HCT116 (cell line): Measurements from ENCODE around the gene KCNMB1. TPM values are rescaled to one million over a fixed set of nuclear protein-coding genes. Genes with fewer than 3 reads are reported as not detected.

Experiments used
- ATAC-seq: fragments of 200-7000 bp; cut with Tn5 transposase; 2 replicates; pipeline ENCODE4 v1.9.1; 2020; ENCODE audit warnings: mild to moderate bottlenecking, moderate library complexity
- BruUV-seq: library from RNA; stranded (reverse); fragments of 400-500 nt; replicated peaks from 2 replicates; lab custom pipeline; 2021; lab: Mats Ljungman, UMichigan
- CTCF ChIA-PET: fragments of 300-600 bp; sonication (Branson Sonifier 250); formaldehyde crosslinking; loops from one replicate; lab custom pipeline; 2021; ENCODE audit warnings: antibody characterized with exemption; lab: Charles Lee
- POLR2A ChIA-PET: fragments of 300-600, 350-600 bp; sonication (Branson Sonifier 250); formaldehyde crosslinking; loops from one replicate; lab custom pipeline; 2021; ENCODE audit warnings: antibody characterized with exemption; lab: Charles Lee
- RAD21 ChIA-PET, 2 experiments: fragments of 300-600 bp; sonication (Branson Sonifier 250); formaldehyde crosslinking; loops; one replicate each; lab custom pipeline; 2023; ENCODE audit warnings: low total read pairs in 2 of 2; ENCODE audit not compliant: uncharacterized antibody in 2 of 2, unreplicated experiment in 2 of 2, low non-redundant PET in 1 of 2; lab: Charles Lee
- DNase-seq: peaks from one replicate; pipeline ENCODE4 v3.0.0-alpha.2; 2010; ENCODE audit warnings: low read depth, low spot score
- H2AFZ ChIP-seq: fragments of 200-600 bp; shearing (Covaris generic), sonication (generic); 2 replicates; pipeline ENCODE4 v1.6.1; 2017; ENCODE audit warnings: low read depth, mixed run types, mixed read lengths, antibody characterized with exemption, low read length; ENCODE audit not compliant: poor library complexity, severe bottlenecking
- H3K27ac ChIP-seq: 2 replicates; pipeline ENCODE4 v1.5.1; 2012; ENCODE audit warnings: low read depth, low read length
- H3K27me3 ChIP-seq: fragments of 200-600 bp; sonication (generic); 2 replicates; pipeline ENCODE4 v1.6.1; 2016; ENCODE audit warnings: mixed run types, low read length, mixed read lengths; ENCODE audit not compliant: insufficient read depth
- H3K36me3 ChIP-seq, 2 experiments: fragments of 200-500 bp in 1 of 2; fragments of 200-600 bp in 1 of 2; sonication (Bioruptor generic) in 1 of 2; sonication (generic) in 1 of 2; 2 replicates each; pipeline versions ENCODE4 v1.5.1 to v1.6.1; 2014 to 2016; ENCODE audit warnings: low read length in 2 of 2, inconsistent platforms in 1 of 2, mixed read lengths in 1 of 2, mixed run types in 1 of 2; ENCODE audit not compliant: insufficient read depth in 2 of 2, control insufficient read depth in 1 of 2
- H3K4me1 ChIP-seq, 2 experiments: fragments of 200-600 bp in 1 of 2; sonication (generic) in 1 of 2; 2 replicates each; pipeline versions ENCODE4 v1.5.1 to v1.6.1; 2012 to 2017; ENCODE audit warnings: low read length in 2 of 2, inconsistent platforms in 1 of 2, mild to moderate bottlenecking in 1 of 2, mixed read lengths in 1 of 2, mixed run types in 1 of 2, moderate library complexity in 1 of 2; ENCODE audit not compliant: insufficient read depth in 2 of 2, control insufficient read depth in 1 of 2
- H3K4me2 ChIP-seq: fragments of 200-600 bp; sonication (generic); 2 replicates; pipeline ENCODE4 v1.6.1; 2017; ENCODE audit warnings: mixed run types, low read length, mixed read lengths
- H3K4me3 ChIP-seq, 2 experiments: fragments of 200-600 bp in 1 of 2; sonication (generic) in 1 of 2; replicated peaks in 1 of 2; 2 replicates each; pipeline ENCODE4 v1.5.1; 2011 to 2016; ENCODE audit warnings: low read length in 2 of 2, control low read depth in 1 of 2, low read depth in 1 of 2, mild to moderate bottlenecking in 1 of 2, mixed read lengths in 1 of 2, mixed run types in 1 of 2
- H3K79me2 ChIP-seq: fragments of 200-600 bp; sonication (generic); 2 replicates; pipeline ENCODE4 v1.6.1; 2017; ENCODE audit warnings: mild to moderate bottlenecking, mixed run types, low read length, moderate library complexity, mixed read lengths; ENCODE audit not compliant: insufficient read depth
- H3K9ac ChIP-seq: fragments of 200-600 bp; sonication (generic); 2 replicates; pipeline ENCODE4 v1.6.1; 2016; ENCODE audit warnings: low read length, mixed read lengths
- H3K9me2 ChIP-seq: fragments of 200-600 bp; sonication (generic), shearing (Covaris generic); 2 replicates; pipeline ENCODE4 v1.6.1; 2017; ENCODE audit warnings: mixed run types, mild to moderate bottlenecking, moderate library complexity; ENCODE audit not compliant: insufficient read depth
- H3K9me3 ChIP-seq, 2 experiments: fragments of 200-500 bp in 1 of 2; fragments of 200-600 bp in 1 of 2; sonication (Bioruptor generic) in 1 of 2; sonication (generic) in 1 of 2; 2 replicates each; pipeline ENCODE4 v1.6.1; 2014 to 2017; ENCODE audit warnings: low read length in 2 of 2, mixed read lengths in 2 of 2, inconsistent platforms in 1 of 2, low read depth in 1 of 2, mild to moderate bottlenecking in 1 of 2, mixed run types in 1 of 2, moderate library complexity in 1 of 2; ENCODE audit not compliant: control insufficient read depth in 1 of 2, insufficient read depth in 1 of 2
- H4K20me1 ChIP-seq: fragments of 200-600 bp; sonication (generic), shearing (Covaris generic); 2 replicates; pipeline ENCODE4 v1.6.1; 2017; ENCODE audit warnings: mixed run types, mild to moderate bottlenecking, moderate library complexity; ENCODE audit not compliant: insufficient read depth
- ATF3 ChIP-seq: IDR thresholded peaks from 2 replicates; pipeline ENCODE4 v1.6.1; 2012
- CEBPB ChIP-seq: IDR thresholded peaks from 2 replicates; pipeline ENCODE4 v1.6.1; 2012; ENCODE audit warnings: low read depth
- EGR1 ChIP-seq: IDR thresholded peaks from 2 replicates; pipeline ENCODE4 v1.6.1; 2012; ENCODE audit warnings: low read depth
- EZH2phosphoT487 ChIP-seq: fragments of 200-600 bp; IDR thresholded peaks from 2 replicates; pipeline ENCODE4 v1.6.1; 2018; ENCODE audit warnings: antibody characterized with exemption, borderline replicate concordance
- FOSL1 ChIP-seq: IDR thresholded peaks from 2 replicates; pipeline ENCODE4 v1.6.1; 2012; ENCODE audit warnings: low read depth
- POLR2A ChIP-seq: IDR thresholded peaks from 2 replicates; pipeline ENCODE4 v1.7.0; 2011; ENCODE audit warnings: borderline replicate concordance; ENCODE audit not compliant: insufficient read depth, insufficient read length; ENCODE audit errors: extremely low read depth
- RAD21 ChIP-seq: IDR thresholded peaks from 2 replicates; pipeline ENCODE4 v1.6.1; 2012; ENCODE audit warnings: low read depth, mild to moderate bottlenecking
- REST ChIP-seq: IDR thresholded peaks from 2 replicates; pipeline ENCODE4 v1.6.1; 2012; ENCODE audit warnings: low read depth
- SP1 ChIP-seq: IDR thresholded peaks from 2 replicates; pipeline ENCODE4 v1.6.1; 2012; ENCODE audit warnings: low read depth
- TCF7L2 ChIP-seq: IDR thresholded peaks from 2 replicates; pipeline ENCODE4 v1.7.0; 2011; ENCODE audit warnings: borderline replicate concordance, inconsistent platforms; ENCODE audit not compliant: insufficient read depth, insufficient read length; ENCODE audit errors: extremely low read depth
- ZFX ChIP-seq: fragments of 450-650 bp; IDR thresholded peaks from 2 replicates; pipeline ENCODE4 v1.6.1; 2017
- ZNF274 ChIP-seq: fragments of 200-500 bp; sonication (Bioruptor generic); IDR thresholded peaks from 2 replicates; pipeline ENCODE4 v1.6.1; 2014; ENCODE audit warnings: mild to moderate bottlenecking, low read depth, low read length, inconsistent platforms
- intact Hi-C: fragments of 100-400 bp; cut with micrococcal nuclease; formaldehyde crosslinking; loops from 2 replicates; pipeline ENCODE4 v1.10.0; 2022
- total RNA-seq: library from RNA; stranded (reverse); gene quantifications from one replicate; pipeline ENCODE4 v1.2.1, GENCODE V29; 2021; ENCODE audit not compliant: unreplicated experiment

Gene KCNMB1
- total RNA-seq, 1 experiment from 2014 or later = not detected

- Histone ChIP-seq H3K36me3 (no peaks in the 10 kb centered on the region), H3K9me3 (no peaks in the 10 kb centered on the region), H3K9me2 (no peaks in the 10 kb centered on the region), H4K20me1 (no peaks in the 10 kb centered on the region), H3K4me2 (no peak overlapping the region), H3K27ac (no peak overlapping the region), H2AFZ (no peak overlapping the region), H3K9ac (no peak overlapping the region), H3K4me3 (no peak overlapping the region), H3K4me1 (no peaks in the 10 kb centered on the region)
- no peak for DNase-seq
- RAD21 ChIA-PET = no interaction called here
- POLR2A ChIA-PET = no interaction called here
- intact Hi-C loops = no loop called here
- ATAC-seq = no peak
- no peak for TF ChIP-seq REST
- no peak for TF ChIP-seq EGR1
- no peak for TF ChIP-seq EZH2phosphoT487
- no peak for TF ChIP-seq CEBPB
- TF ChIP-seq, all 23 proteins: peak for 0
- no TSS peak for BruUV-seq
- H3K79me2 ChIP-seq = no peaks in the 10 kb centered on the region
- CTCF ChIA-PET = no interaction called here
- H3K27me3 ChIP-seq = peaks cover 6% of the 10 kb centered on the region
Observed at GRCh38 chr5:170361116-170361515, 28.1 kb downstream of the KCNMB1 start.

GRCh38 chr5:170360709-170361108 lies 28.5 kb downstream of the KCNMB1 start:
- no peaks in the 10 kb centered on the region for H3K79me2 ChIP-seq
- no peak overlapping the region for H3K4me2 ChIP-seq
- no peaks in the 10 kb centered on the region for H3K4me1 ChIP-seq
- TF ChIP-seq SP1 = no peak
- no peak for TF ChIP-seq FOSL1
- no peak for TF ChIP-seq ZFX
- TF ChIP-seq TCF7L2 = no peak
- TF ChIP-seq RAD21 = no peak
- TF ChIP-seq POLR2A = no peak
- no peak for TF ChIP-seq ZNF274
- TF ChIP-seq ATF3 = no peak
- ChIA-PET POLR2A (no interaction called here), CTCF (no interaction called here), RAD21 (no interaction called here)
- no peak for ATAC-seq
- no TSS peak for BruUV-seq
- H3K4me3 ChIP-seq = no peak overlapping the region
- H2AFZ ChIP-seq = no peak overlapping the region
- H3K27ac ChIP-seq = no peak overlapping the region
- H3K27me3 ChIP-seq = peaks cover 10% of the 10 kb centered on the region
- H4K20me1 ChIP-seq = no peaks in the 10 kb centered on the region
- H3K36me3 ChIP-seq = no peaks in the 10 kb centered on the region
- H3K9ac ChIP-seq = no peak overlapping the region
- intact Hi-C loops = no loop called here
- no peaks in the 10 kb centered on the region for H3K9me2 ChIP-seq
- DNase-seq = no peak
- no peaks in the 10 kb centered on the region for H3K9me3 ChIP-seq
